Measurements from ENCODE around the gene PPP6R1.

DNA sequence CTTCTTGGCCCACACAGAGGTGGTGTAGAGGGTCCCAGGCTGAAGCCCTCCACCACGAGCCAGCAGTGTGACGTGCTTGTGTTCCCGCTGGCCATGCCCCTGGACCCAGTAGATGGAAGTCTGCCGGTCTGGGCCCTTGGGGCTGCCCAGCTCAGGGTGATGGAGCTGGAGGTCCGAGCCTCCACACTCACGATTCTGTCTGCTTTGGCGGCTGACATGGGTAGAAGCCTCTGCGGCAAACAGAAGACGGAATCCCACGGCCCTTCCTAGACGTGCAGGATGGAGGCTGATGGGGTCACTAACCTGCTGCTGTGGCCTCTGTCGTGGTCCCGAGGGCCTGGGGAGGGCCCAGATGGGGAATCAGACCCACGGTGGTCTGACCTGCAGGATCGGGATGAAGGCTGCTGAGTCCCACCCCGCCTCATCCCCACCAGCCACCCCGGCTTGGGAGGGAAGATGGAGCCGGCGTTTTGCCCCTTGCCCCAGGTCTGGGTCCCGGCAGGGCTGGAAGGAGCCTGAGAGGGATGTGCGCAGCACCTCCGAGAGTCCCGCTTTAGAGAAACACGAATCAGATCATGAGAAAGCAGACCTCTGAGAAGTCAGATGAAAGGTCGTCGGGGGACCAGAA lies 34.7 kb downstream of the PPP6R1 start:
- TF ChIP-seq EZH2 (IDR thresholded peaks at IDR 0.05) (no peak), POLR2AphosphoS5 (IDR thresholded peaks at IDR 0.05; ENCODE audit: borderline replicate concordance, low read depth, low read length) (no peak; the same call in 1 of the 2 replicates)
